Measurements from ENCODE around the gene NXN.
"Not testable (repeated sequence)": the region's sequence is repeated elsewhere in the genome, so short reads cannot be mapped to it uniquely, and the experiment has no call there.

The NXN gene

GRCh38 chr17:797236-797840, 182.2 kb downstream of the NXN start:
- DNase-seq (no peak), ATAC-seq (replicated peaks) (no peak)
- Mint-ChIP-seq H3K36me3 (ENCODE audit: insufficient read depth) (peaks cover 15% of the 10 kb centered on the region), H3K9me3 (no peaks in the 10 kb centered on the region), H3K4me1 (ENCODE audit: low read depth in 2 of 2) (peaks cover 0 to 5% of the 10 kb centered on the region in 2 donors), H3K27me3 (no peaks in the 10 kb centered on the region), H3K4me3 (no peak overlapping the region), H3K27ac (no peak overlapping the region)

GRCh38 chr17:796609-797008, 183.0 kb downstream of the NXN start:
- ATAC-seq (replicated peaks): no peak
- H3K36me3 Mint-ChIP-seq (ENCODE audit: insufficient read depth): peaks cover 15% of the 10 kb centered on the region
- H3K4me3 Mint-ChIP-seq: no peak overlapping the region
- no peaks in the 10 kb centered on the region for H3K27me3 Mint-ChIP-seq
- peaks cover 0 to 5% of the 10 kb centered on the region in 2 donors for H3K4me1 Mint-ChIP-seq (ENCODE audit: low read depth in 2 of 2)
- no peak overlapping the region for H3K27ac Mint-ChIP-seq
- no peaks in the 10 kb centered on the region for H3K9me3 Mint-ChIP-seq
- no peak for DNase-seq

- Mint-ChIP-seq H3K4me1 (ENCODE audit: low read depth in 2 of 2) (peaks cover 0 to 8% of the 10 kb centered on the region in 2 donors), H3K36me3 (ENCODE audit: insufficient read depth) (peaks cover 19% of the 10 kb centered on the region), H3K4me3 (no peak overlapping the region), H3K9me3 (no peaks in the 10 kb centered on the region), H3K27ac (peak overlapping the region in 1 of 2 donors; percentile 62), H3K27me3 (no peaks in the 10 kb centered on the region)
- ATAC-seq (replicated peaks): no peak
- DNase-seq: no peak
These were observed 183.9 kb downstream of the NXN start for GRCh38 chr17:795721-796120.

- Mint-ChIP-seq H3K4me1 (ENCODE audit: low read depth in 2 of 2) (peaks cover 0 to 8% of the 10 kb centered on the region in 2 donors), H3K4me3 (no peak overlapping the region), H3K27me3 (no peaks in the 10 kb centered on the region), H3K9me3 (no peaks in the 10 kb centered on the region), H3K27ac (peak overlapping the region in 1 of 2 donors; percentile 82), H3K36me3 (ENCODE audit: insufficient read depth) (peaks cover 19% of the 10 kb centered on the region)
- no peak for ATAC-seq (replicated peaks)
- DNase-seq: no peak
These were observed 184.3 kb downstream of the NXN start for GRCh38 chr17:795276-795675.

- H3K27me3 Mint-ChIP-seq: no peaks in the 10 kb centered on the region
- H3K27ac Mint-ChIP-seq: peak overlapping the region in 1 of 2 donors; percentile 82
- DNase-seq (peak in 1 of 3 experiments; percentile 23), ATAC-seq (replicated peaks) (peak; percentile 56)
- peaks cover 0 to 8% of the 10 kb centered on the region in 2 donors for H3K4me1 Mint-ChIP-seq (ENCODE audit: low read depth in 2 of 2)
- H3K36me3 Mint-ChIP-seq (ENCODE audit: insufficient read depth): peaks cover 21% of the 10 kb centered on the region
- no peak overlapping the region for H3K4me3 Mint-ChIP-seq
- no peaks in the 10 kb centered on the region for H3K9me3 Mint-ChIP-seq
These were observed 184.7 kb downstream of the NXN start for GRCh38 chr17:794876-795275.

- no peak overlapping the region for H3K4me3 Mint-ChIP-seq
- peaks cover 1 to 8% of the 10 kb centered on the region in 2 donors for H3K4me1 Mint-ChIP-seq (ENCODE audit: low read depth in 2 of 2)
- ATAC-seq (replicated peaks) (no peak), DNase-seq (no peak)
- peaks cover 32% of the 10 kb centered on the region for H3K36me3 Mint-ChIP-seq (ENCODE audit: insufficient read depth)
- H3K27me3 Mint-ChIP-seq: no peaks in the 10 kb centered on the region
- no peaks in the 10 kb centered on the region for H3K9me3 Mint-ChIP-seq
- peak overlapping the region in 1 of 2 donors; percentile 26 for H3K27ac Mint-ChIP-seq
These were observed 187.3 kb downstream of the NXN start for GRCh38 chr17:792277-792676.

- Mint-ChIP-seq H3K4me3 (no peak overlapping the region), H3K36me3 (ENCODE audit: insufficient read depth) (peaks cover 34% of the 10 kb centered on the region), H3K27me3 (no peaks in the 10 kb centered on the region), H3K4me1 (ENCODE audit: low read depth in 2 of 2) (peaks cover 4 to 8% of the 10 kb centered on the region in 2 donors), H3K27ac (no peak overlapping the region), H3K9me3 (no peaks in the 10 kb centered on the region)
- no peak for ATAC-seq (replicated peaks)
- DNase-seq: no peak
These were observed 187.7 kb downstream of the NXN start for GRCh38 chr17:791829-792228.

GRCh38 chr17:790874-791247, 188.7 kb downstream of the NXN start:
- H3K36me3 Mint-ChIP-seq (ENCODE audit: insufficient read depth): peaks cover 37% of the 10 kb centered on the region
- not testable (repeated sequence) for H3K27ac Mint-ChIP-seq; H3K4me3 Mint-ChIP-seq; DNase-seq; ATAC-seq (replicated peaks); H3K4me1 Mint-ChIP-seq (ENCODE audit: low read depth in 2 of 2); H3K27me3 Mint-ChIP-seq; H3K9me3 Mint-ChIP-seq

GRCh38 chr17:789931-790873, 189.4 kb downstream of the NXN start:
- DNase-seq; H3K9me3 Mint-ChIP-seq; H3K27ac Mint-ChIP-seq; ATAC-seq (replicated peaks); H3K4me1 Mint-ChIP-seq (ENCODE audit: low read depth in 2 of 2); H3K27me3 Mint-ChIP-seq; H3K4me3 Mint-ChIP-seq: not testable (repeated sequence)
- H3K36me3 Mint-ChIP-seq (ENCODE audit: insufficient read depth): peaks cover 37% of the 10 kb centered on the region

- H3K4me1 Mint-ChIP-seq (ENCODE audit: low read depth in 2 of 2): peaks cover 2 to 11% of the 10 kb centered on the region in 2 donors
- no peaks in the 10 kb centered on the region for H3K9me3 Mint-ChIP-seq
- H3K36me3 Mint-ChIP-seq (ENCODE audit: insufficient read depth): peaks cover 31% of the 10 kb centered on the region
- no peak overlapping the region for H3K27ac Mint-ChIP-seq
- H3K27me3 Mint-ChIP-seq: no peaks in the 10 kb centered on the region
- H3K4me3 Mint-ChIP-seq: no peak overlapping the region
- no peak for DNase-seq
- no peak for ATAC-seq (replicated peaks)
These were observed 190.3 kb downstream of the NXN start for GRCh38 chr17:789160-789840.

GRCh38 chr17:788551-788950, 191.0 kb downstream of the NXN start:
- H3K9me3 Mint-ChIP-seq: no peaks in the 10 kb centered on the region
- peaks cover 2 to 11% of the 10 kb centered on the region in 2 donors for H3K4me1 Mint-ChIP-seq (ENCODE audit: low read depth in 2 of 2)

GRCh38 chr17:787641-788221, 191.8 kb downstream of the NXN start:
- H3K27ac Mint-ChIP-seq: no peak overlapping the region
- no peaks in the 10 kb centered on the region for H3K9me3 Mint-ChIP-seq
- no peak overlapping the region for H3K4me3 Mint-ChIP-seq
- no peaks in the 10 kb centered on the region for H3K27me3 Mint-ChIP-seq
- H3K4me1 Mint-ChIP-seq (ENCODE audit: low read depth in 2 of 2): peaks cover 6 to 18% of the 10 kb centered on the region in 2 donors
- no peak for ATAC-seq (replicated peaks)
- H3K36me3 Mint-ChIP-seq (ENCODE audit: insufficient read depth): peaks cover 29% of the 10 kb centered on the region
- no peak for DNase-seq

More at GRCh38 chr17:788551-788950, 191.0 kb downstream of the NXN start:
- DNase-seq: no peak
- Mint-ChIP-seq H3K27me3 (no peaks in the 10 kb centered on the region), H3K36me3 (ENCODE audit: insufficient read depth) (peaks cover 31% of the 10 kb centered on the region), H3K4me3 (no peak overlapping the region), H3K27ac (no peak overlapping the region)
- ATAC-seq (replicated peaks): no peak

GRCh38 chr17:785901-786300, 193.7 kb downstream of the NXN start:
- ATAC-seq (replicated peaks); H3K27me3 Mint-ChIP-seq; H3K9me3 Mint-ChIP-seq; H3K4me3 Mint-ChIP-seq; DNase-seq; H3K27ac Mint-ChIP-seq: not testable (repeated sequence)
- H3K4me1 Mint-ChIP-seq (ENCODE audit: low read depth in 2 of 2): peaks cover 16 to 28% of the 10 kb centered on the region in 2 donors
- H3K36me3 Mint-ChIP-seq (ENCODE audit: insufficient read depth): peaks cover 40% of the 10 kb centered on the region

All from effector memory CD8-positive, alpha-beta T cell (primary cell).